Measurements from ENCODE around the gene GPR161.

GPR161 gene

DNA sequence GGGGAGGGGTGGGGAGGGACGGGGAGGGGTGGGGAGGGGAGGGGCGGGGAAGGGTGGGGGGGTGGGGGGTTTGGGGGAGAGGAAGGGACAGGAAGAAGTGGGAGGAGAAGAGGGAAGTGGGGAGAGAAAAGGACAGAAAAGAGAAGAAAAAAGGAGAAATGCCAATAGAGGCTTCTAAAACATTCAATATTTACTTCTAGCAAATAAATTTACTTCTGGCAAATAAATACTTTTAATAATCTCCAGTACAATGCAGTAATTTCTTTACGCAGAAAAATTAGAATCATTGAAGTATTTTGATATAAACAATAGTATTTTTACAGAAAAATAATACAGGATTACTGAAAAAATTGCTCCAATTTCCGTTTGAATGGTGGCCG is 9.4 kb upstream of the GPR161 start:
- no peak for DNase-seq

DNA sequence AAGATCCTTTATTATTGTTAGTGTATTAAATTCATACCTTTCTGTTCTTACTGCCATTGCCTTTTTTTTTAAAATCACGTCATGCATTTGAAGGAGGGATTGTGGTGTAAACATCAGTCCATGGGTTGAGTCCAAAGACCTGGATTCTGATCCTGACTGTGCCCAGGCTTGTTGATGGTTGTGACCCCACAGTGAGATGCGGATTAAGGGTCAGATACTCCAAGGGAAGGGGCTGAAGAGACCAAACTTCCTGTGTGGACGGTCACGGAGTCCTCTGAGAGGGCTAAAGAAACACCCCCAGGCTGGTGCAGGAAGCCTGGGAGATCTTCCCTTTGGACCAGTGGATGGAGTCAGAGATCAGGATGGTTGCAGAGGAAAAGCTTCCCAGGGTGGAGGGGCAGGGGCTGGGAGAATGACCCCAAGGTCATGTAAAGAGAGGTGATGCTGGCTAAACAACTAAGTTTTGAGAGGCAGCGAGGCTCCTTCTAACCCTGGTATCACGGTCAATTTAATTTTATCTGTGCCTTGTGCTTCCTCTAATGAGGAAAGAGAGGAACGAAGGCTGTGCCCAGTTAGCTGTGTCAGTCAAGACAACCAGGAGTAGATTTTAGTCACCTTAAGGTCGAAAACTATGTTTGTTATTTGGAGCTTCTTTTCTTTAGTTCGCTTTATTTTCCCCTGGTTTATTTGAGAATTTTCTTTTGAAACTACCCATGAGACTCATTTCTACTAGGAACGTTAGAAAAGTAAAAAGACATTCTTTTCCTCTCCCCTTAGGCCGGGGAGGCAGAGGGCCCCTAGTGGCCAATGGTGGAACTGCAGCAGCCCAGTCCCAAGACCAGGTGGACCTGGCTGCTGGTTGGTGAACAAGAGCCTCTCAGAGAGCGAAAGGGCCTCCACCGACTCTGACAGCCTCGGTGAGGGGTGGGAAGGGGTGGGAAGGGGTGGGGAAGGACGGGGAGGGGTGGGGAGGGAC is 8.7 kb upstream of the GPR161 start:
- DNase-seq, result peak; percentile 57

DNA sequence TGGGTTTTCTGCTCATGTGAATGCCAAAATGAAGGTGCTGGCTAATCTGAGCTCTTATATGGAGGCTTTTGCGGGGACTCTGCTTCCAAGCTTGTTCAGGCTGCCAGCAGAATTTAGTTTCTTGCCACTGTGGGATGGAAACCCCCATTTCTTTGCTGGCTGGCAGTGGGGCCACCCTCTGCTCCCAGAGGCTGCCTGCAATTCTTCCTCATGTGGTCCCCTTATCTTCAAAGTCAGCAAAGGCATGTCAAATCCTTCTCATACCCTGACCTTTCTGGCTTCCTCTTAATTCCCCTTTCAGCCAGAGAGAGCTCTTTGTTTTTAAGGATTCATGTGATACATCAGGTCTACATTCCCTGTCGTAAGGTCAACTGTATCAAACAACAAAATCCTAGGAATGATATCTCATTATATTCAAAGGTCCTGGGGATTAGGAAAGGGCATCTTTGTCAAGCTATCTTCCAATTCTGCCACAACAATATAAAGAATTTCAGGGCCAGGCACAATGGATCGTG is 5.2 kb upstream of the GPR161 start:
- no peak for DNase-seq

DNA sequence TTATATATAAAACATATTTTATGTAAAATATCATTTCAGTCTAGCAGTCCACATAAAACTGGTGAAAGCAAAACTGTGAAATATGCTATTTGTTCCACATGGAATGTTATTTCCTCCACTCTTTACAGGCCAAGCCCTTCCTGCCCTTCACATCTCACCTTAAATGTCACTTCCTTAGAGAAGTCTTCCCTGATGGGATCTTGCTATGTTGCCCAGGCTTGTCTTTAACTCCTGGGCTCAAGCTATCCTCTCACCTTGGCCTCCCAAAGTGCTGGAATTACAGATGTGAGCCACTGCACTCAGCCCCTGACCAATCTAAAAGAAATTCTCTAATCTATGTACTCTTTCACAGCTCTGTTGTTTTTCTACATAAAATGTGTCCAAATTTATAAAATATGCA is 2.3 kb upstream of the GPR161 start:
- no peak for DNase-seq

DNA sequence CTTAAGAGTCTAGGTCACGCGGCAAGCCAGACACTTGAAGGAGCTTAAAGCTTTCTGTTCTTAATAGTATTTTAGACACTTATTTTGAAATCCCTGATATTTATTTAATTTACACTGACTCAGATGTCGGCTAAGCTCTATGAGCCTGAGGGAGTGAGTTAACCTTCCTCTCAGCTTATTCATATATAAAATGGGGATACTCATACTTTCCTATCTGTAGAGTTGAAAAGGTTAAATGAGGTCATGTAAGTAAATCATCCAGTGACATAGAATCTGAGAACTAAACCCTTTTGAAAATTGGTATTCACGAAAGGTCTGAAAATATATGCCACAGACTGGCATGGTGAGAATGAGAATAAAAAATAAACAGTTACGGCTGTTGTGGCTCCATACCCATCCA is 1.4 kb upstream of the GPR161 start:
- DNase-seq, result no peak

DNA sequence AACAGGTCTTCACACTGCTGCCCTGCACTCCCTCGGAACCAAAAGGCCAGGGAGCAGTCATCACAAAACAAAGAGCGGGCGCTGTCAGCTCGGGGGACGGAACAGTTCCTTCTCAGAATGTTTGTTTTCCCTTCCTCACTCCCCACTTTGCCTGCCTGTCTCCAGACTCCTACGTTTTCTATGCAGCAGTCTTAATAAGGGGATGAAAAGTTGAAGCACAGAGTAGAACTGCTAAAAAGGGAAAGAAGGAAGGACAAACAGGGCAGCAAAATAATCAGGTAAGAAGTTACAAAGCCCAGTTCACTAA is 738 bp upstream of the GPR161 start:
- DNase-seq, result no peak

DNA sequence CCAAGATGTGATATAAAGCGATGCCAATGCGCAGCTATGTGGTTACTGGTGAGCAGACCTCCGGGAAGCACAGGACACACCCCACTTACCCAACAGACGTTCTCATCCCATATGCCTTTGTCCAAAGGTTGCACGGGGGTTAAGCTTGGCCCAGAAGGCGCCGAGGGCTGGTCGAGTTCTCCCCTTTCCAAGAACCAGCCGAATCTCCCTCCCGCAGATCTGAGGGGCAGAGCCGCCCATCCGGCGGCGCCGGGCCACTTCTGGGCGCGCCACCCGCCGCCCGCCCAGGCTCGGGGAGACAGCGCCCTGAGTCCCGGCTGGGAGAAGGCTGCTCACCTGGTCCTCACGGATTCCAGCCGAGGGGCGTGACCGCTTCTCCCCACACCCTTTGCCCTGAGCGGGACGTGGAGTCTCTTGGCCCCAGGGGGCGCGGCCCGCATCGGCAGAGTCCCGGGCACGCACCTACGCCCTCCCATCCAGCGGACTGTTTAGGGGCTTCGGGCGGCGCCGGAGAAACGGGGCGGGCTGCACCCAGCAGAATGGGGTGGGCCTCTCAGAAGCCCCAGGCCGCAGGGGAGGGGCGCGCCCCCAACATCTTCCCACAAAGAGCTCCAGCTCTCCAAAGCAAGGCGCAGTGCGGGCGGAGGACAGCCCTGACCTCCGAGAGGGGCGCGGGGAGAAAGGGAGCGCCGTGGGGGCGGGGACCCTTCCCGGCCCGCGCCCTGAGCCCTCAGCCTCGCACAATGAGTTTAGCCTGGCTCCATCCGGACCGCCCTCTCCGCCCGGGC is 615 bp downstream of the GPR161 start:
- peak; percentile 33 for DNase-seq

DNA sequence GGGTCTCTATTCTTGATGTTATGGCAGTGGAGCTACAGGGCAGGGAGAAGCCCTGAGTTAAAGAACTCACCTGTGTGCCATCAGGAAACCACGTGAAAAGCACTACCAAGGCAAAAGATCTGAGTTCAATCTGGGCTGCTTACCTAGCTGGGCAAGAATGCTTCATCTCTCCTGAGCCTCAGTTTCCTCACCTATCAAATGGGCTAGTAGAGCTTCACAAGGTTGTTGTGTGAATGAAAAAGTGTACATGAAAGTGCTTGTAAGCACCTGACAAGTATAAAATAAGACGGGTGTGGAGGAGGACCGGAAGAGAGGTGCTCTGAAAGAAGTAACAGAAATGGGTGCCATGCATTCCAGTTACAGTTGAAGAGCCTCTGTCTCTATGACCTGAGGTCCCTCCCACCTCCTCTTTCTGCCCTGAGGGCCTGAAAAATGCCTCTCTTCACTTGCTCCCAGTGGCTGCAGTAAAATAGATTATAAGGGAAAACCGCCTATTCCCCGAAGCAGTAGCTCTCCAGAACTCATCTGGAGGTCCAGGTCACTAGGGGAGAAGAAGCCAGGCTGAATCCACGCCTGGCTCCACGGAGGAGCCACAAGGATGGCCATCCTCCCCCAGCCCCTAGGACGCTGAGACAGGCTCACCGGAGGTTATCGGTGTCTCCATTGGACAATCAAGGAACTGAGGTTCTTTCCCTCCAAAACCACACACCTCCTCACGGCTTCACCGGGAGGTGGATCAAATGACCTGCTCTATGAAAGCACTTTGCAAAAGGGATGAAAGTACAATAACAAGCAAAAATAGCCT is 1.4 kb downstream of the GPR161 start:
- peak; percentile 33 for DNase-seq

DNA sequence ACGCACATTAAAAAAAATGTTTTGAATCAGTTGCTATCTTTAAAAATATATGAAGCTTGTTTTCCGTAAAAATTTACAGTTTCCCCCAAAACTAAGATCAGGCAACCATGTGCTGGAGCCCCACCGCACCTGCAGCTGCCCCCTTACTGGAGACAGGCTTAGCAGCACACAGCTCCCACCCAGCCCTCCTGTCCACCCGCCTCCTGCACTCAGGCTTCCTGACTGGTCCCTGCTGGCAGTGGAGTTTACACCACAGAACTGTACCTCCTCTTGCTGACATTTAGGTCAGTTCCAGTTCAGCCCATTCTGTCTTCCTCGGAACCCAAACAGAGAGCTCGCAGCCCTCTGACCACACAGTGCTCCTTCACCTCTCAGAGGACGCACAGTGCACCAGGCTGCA is 2.1 kb downstream of the GPR161 start:
- DNase-seq, result no peak

DNA sequence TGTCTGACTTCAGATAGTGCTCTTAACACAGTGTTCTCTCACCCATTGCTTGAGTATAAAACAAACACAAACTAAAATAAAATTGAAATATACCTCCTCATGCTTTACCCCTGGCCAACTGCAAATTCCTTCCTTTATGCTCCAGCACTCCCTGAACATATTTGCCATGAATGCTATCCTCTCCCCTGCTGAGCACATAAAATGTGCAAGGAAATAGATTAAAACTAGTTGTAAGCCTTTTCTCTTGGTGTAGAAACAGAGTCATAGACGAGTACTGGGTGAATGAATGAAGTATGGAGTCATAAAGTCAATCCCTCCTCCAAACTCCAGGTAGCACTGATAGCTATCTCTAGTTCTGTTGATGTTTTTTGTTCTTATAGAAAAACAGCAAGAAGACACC is 2.6 kb downstream of the GPR161 start:
- DNase-seq, result no peak

DNA sequence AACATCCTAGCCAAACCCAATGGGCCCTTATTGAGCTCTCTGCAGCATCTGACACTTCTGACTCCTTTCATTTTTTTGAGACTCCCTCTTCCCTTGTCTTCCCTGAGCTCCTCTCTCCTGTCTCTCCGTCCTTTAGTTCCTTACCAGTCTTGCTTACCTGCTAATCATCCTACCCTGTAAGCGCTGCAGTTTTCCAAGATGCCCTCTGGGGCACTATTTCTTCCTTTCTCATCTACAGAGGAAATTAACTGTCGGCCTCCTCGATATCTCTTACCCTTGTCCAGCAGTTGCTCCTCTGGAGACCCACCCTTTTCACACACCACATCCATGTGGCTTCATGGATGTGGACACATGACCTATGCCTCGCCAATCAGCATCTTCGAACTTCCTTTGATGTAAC is 6.8 kb downstream of the GPR161 start:
- DNase-seq, result no peak

DNA sequence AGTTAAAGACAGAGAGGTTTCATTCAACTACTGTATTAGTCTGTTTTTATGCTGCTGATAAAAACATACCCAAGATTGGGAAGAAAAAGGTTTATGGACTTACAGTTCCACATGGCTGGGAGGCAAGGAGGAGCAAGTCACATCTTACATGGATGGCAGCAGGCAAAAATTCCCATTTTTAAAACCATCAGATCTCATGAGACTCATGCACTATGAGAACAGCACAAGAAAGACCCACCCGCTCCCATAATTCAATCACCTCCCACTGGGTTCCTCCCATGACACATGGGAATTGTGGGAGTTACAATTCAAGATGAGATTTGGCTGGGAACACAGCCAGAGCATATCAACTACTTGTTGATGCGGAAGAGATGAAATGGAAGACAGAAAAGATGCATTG is 9.2 kb downstream of the GPR161 start:
- DNase-seq, result peak; percentile 53

DNA sequence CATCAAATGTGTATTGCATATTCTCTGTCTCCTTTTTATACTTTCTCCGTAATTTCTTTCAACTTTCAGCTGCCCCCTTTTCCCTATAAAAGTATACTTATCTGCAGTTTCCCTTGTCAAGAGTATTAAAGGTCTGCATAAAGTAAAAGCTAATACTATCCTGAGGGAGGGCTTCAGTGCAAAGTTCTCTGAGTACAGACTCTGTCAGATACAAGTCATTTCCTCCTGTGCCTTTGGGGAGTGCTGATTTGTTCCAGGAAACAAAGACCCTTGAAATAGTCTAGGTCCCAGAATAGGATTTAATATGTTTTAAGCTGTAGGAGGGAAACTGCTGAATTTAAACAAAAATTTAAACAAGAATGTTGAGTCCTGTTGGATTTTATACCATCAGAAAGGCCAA is 11.7 kb downstream of the GPR161 start:
- DNase-seq, result no peak

DNA sequence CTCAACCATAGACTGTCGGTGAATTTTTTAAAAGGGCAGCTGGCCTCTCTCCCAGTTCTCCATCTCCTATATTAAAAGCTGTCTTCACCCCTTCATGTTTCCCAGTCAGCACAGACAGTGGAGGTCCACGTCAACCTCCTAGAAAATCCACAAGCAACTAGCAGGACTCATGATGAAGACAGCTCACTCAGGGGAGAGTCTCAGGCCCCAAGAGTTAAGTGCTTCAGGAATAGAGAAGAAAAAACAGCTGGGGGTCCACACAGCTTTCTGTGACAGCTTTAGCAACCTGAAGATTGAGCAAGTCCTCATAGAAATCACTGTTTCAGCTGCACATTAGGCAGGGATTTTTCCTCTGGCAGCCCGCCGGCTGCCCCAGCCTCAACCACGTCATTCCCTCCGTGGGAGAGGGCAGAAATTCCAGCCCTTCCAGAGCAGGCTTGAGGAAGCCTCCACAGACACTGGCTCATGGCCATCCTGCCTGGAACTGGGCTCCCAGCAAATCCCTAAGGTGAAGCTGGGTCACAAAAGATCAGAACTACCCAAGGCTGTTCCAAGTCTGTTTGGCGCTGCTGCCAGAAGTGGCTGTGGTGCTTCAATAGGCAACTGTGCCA is 15.2 kb downstream of the GPR161 start:
- no peak for DNase-seq

DNA sequence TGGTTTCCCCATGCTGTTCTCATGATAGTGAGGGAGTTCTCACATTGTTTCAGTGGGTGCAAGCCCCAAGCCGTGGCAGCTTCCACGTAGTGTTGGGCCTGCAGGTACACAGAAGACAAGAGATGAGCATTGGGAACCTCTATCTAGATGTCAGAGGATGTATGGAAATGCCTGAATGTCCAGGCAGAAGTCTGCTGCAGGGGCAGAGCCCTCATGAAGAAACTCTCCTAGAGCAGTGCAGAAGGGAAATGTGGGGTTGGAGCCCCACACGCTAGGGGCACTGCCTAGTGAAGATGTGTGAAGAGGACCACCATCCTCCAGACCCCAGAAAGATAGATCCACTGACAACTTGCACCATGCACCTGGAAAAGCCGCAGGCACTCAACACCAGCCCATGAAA is 17.0 kb downstream of the GPR161 start:
- no peak for DNase-seq

DNA sequence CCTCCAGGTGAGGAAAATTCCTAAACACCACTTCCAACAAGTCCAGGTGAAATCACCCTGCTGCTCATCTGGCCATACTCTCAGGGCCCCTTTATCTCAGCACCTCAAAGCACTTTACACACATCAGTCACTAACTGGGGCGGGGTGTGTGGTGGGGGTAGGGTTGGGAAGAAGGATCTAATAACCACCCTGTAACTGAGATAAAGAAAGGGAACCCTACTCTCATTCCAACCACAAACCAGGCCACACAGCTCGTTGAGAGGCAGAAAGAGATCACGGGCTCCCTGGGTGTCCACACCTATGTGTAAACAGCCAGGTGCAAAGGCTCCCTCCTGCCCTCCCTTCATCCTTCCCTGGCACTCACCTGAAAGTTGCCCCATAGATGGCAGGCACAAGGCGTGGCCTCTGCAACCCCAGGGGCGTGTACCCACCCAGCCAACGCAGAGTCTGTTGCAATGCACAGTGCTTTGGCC is 20.4 kb downstream of the GPR161 start:
- no peak for DNase-seq

DNA sequence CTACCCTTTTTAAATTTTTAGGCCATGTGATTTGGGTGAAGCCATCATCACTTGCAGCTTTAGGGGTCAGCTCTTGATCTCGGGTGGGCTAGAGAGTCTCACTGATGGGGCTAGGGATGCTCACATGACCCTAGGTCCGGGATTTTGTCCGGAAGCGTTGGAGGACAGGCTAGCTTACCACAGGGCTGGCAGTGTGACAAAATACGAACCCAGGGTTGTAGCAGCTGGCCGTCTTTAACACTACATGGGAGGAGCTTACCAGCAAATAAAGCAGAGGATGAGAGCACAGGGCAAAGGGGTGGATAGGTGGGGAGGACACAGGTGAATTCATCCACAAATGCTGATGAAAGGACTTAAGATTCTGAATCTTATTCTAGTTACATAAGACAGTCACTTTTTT is 21.9 kb downstream of the GPR161 start:
- DNase-seq, result peak; percentile 80

DNA sequence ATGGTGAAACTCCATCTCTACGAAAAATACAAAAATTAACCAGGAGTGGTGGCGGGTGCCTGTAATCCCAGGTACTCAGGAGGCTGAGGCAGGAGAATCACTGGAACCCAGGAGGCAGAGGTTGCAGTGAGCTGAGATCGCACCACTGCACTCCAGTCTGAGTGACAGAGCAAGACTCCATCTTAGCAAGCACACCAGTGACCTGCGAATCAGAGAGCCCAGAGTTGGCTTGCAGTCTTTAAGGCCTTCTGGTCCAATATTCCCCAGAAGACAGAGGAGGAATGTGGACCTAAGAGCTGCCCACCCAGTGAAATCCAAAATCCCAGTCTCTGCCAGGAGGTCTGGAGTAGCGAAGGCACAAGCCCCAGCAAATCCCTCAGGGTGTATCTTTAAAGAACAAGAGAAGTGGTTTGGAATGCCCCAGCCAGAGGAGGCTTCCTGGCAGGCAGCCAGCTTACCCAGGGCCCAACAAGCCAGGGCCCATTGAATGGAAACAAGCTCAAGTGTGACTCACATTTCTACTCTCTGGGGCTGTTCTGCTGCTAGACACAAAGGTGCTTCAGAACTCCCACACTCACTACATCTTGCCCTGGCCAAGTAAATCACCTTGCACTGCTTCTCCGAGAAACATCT is 23.9 kb downstream of the GPR161 start:
- DNase-seq, result peak; percentile 93

DNA sequence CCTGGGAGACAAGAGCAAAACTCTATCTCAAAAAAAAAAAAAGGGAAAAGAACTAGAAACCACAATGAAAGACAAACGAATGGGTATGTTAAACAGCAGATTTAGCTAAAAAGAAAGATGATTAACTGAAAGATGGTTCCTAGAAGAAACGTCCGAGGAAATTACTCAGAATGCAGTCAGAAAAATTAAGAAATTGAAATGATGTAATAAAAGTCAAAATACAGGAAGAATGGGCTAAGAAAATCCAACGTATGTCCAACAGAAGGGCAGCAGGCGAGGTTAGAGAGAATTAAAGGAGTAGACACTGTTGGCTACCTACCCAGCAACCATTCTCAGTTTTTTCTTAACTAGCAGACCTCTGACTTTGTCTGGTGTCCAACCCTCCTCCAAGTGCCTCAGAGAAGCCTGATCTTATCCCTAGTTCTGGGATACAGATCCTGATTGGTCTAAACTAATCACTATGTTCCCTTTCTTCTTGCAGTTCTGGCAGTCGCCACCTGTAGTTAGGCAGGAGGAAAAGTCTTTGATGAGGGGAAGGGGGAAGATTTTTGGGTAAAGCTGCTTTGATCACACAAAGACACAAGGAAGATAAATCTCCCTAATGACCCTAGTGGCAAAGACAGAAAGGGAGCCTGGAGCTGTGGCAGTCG is 25.7 kb downstream of the GPR161 start:
- peak; percentile 5 for DNase-seq

DNA sequence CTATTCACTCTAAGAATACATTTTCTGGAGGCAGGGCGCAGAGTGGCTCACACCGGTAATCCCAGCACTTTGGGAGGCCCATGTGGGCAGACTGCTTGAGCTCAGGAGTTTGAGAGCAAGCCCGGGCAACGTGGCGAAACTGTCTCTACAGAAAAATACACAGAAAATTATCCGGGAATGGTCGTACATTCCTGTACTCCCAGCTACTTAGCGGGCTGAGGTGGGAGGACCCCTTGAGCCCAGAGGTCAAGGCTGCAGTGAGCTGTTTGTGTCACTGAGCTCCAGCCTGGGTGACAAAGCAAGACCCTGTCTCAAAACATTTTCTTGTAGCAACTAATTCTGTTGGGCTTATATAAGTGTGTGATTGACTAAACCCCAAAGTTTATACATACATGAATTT is 30.5 kb downstream of the GPR161 start:
- DNase-seq, result no peak

DNA sequence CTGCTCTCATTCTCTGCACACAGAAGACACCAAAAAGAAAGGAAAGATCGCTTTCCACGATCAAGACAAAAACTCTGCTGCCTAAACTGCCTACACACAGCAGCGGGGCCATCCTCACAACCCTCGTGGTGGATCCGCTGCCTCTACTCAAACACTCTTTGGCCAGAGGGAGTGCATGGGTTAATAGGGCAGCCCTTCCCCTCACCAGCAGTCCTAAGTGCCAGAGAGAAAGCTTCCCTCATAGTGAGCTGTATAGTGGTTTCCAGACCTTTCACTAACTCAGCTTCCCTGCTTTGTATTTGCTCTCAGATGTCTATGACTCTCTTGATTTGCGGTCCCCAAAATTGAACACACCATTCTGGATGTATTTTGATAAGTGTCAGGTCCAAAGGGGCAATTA is 30.9 kb downstream of the GPR161 start:
- DNase-seq, result no peak

DNA sequence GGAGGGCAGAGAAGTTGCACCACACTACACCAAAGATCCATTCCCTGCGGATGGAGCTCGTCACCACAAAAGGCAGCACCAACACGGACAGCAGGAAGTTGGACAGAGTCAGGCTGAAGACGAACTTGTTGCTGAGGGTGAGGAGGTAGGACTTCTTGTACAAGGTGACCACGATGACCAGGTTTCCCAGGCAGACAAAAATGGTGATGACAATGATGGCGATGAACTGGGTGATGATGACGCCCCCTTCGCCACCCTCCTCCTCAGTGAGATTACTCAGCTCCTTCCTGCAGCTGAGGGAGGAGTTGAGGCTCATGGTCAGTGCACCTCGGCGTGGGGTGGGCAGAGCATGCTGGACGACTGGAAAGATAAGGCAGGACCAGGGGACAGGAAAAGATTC is 32.2 kb downstream of the GPR161 start:
- no peak for DNase-seq

All from NCI-H2171 treated with DMSO at 0.1 percent for 48 hours (cell line).